Astrocyte (in vitro differentiated cells and primary cell): Measurements from ENCODE around the gene SUSD4.

ENCODE experiments used
- EZH2 ChIP-seq: IDR thresholded peaks from 2 replicates; pipeline ENCODE4 v1.6.1; 2012; ENCODE audit warnings: mild to moderate bottlenecking, low read length, inconsistent platforms; ENCODE audit not compliant: insufficient read depth
- TF ChIP-seq, protein P1 (sequence below): IDR thresholded peaks from 2 replicates; pipeline ENCODE4 v1.5.1; 2011; ENCODE audit warnings: low read depth, mild to moderate bottlenecking, inconsistent platforms, low read length, moderate library complexity; ENCODE audit not compliant: insufficient read depth

DNA sequence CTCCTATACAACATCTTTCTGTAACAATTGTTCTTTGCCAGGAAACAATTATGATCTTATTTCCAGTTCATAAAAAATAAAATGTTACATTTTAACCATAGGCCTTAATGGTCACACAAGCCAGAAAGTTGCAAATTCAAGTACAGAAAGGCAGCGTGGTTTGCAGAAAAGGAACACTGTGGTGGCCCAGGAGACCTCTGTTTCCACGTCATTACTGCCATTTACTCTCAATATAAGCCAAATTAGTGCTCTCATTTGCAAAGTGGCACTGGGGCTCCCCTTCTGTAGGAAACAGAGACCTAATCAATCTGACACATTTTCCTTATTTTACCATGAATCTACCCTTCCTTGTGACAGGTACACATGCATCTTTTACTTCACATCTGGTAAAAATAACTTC lies 141.6 kb downstream of the SUSD4 start:
- TF ChIP-seq, protein P1, sequence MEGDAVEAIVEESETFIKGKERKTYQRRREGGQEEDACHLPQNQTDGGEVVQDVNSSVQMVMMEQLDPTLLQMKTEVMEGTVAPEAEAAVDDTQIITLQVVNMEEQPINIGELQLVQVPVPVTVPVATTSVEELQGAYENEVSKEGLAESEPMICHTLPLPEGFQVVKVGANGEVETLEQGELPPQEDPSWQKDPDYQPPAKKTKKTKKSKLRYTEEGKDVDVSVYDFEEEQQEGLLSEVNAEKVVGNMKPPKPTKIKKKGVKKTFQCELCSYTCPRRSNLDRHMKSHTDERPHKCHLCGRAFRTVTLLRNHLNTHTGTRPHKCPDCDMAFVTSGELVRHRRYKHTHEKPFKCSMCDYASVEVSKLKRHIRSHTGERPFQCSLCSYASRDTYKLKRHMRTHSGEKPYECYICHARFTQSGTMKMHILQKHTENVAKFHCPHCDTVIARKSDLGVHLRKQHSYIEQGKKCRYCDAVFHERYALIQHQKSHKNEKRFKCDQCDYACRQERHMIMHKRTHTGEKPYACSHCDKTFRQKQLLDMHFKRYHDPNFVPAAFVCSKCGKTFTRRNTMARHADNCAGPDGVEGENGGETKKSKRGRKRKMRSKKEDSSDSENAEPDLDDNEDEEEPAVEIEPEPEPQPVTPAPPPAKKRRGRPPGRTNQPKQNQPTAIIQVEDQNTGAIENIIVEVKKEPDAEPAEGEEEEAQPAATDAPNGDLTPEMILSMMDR: no peak
- no peak for TF ChIP-seq EZH2
